Stimulated activated CD8-positive, alpha-beta memory T cell treated with anti-CD3 and anti-CD28 coated beads, Interleukin-15, amount 100 ng/mL, for 1 hour (primary cell): ENCODE data around the gene BMP8A.
"Not testable (repeated sequence)": the region's sequence is repeated elsewhere in the genome, so short reads cannot be mapped to it uniquely, and the experiment has no call there.

Experiments used
- DNase-seq: peaks from one replicate; pipeline ENCODE4 v3.0.0-alpha.2; 2020; ENCODE audit warnings: low read depth

BMP8A gene

GRCh38 chr1:39483276-39483675, 8.2 kb upstream of the BMP8A start:
- DNase-seq: no peak

GRCh38 chr1:39484564-39484963, 6.9 kb upstream of the BMP8A start:
- DNase-seq: no peak

DNA sequence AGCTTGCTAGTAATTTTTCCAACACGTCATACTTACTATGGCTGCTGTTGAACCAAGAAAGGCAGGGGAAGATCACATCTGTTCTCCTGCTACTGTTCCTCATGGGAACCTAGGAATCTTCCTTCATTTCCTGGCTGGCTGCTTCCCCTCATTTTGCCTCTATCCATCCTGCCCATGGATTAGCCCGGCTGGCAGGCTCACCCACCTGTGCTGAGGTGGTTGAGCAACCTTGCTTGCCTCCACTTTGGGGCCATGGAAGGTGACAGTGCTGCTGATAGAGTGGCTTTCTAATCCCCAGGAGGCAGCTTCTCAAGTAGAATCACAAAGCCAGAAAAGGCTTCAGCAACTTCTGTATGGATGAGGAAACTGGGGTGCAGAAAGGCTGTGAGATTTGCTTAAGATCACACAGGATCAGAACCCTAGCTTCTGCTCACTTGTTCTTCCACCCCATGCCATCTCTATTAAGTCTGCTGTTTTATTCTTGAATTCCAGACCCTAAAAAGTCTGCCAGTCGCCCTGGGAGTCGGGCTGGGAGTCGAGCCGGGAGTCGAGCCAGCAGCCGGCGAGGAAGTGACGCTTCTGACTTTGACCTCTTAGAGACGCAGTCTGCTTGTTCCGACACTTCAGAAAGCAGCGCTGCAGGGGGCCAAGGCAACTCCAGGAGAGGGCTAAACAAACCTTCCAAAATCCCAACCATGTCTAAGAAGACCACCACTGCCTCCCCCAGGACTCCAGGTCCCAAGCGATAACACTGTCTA, 6.2 kb upstream of the BMP8A start:
- no peak for DNase-seq

GRCh38 chr1:39488012-39488545, 3.4 kb upstream of the BMP8A start:
- DNase-seq: no peak

GRCh38 chr1:39488793-39489566, 2.5 kb upstream of the BMP8A start:
- DNase-seq: no peak

DNA sequence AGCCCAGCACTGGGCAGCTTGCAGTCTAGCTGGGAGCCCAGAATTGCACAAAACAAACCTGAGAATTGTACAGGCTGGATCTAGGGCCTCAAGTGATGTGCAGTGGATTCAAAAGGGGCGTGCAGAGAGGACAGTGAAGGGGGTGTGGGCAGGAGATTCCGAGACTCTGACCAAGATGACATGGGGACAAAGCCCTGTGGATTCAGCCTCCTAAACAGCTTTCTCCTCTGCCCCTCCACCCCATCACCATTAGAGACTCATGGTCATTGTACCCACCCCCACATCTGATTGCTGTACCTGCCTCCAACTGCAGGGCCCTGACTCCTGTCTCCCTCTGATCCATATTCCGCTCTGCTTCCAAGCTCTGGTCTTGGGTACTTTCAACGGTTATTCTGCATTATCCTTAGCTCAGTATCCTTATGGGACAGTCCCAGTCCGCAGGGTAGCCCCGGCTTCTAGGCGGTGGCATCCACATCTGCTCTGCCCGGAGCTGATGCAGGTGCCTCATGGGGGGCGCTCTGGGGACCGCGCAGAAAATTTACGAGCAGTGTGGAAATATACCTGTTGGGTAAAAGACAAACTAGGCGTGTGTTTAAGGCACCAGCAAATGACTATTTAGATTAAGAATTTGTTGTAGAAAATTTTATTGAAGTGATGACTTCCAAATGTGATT, 1.7 kb upstream of the BMP8A start:
- DNase-seq: no peak

DNA sequence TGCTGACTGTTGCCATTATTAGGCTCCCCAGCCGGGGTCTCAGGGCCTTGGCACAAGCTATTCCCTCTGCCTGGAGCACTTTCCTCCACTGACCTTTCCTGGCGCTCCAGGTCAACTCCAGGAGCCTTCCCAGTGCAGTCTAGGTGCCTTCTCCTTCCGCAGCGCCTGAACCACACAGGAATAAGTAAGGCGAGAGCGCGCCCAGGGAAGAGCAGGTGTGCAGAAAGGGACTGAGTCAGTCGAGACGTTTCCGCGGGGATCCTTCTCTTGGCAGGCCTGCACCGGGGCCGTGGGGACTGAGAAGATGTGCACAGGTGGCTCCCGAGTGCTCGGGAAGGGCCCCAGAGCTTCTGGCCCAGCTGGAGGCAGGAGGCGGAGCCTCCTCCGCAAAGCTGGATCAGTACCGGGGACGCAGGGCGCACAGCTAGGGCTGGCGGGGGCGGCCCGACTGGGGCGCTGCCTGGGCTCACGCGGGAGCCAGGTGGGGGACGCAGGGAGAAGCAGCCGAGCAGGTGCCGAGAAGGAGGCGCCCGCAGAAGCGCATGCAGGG, 765 bp upstream of the BMP8A start:
- DNase-seq: no peak

DNA sequence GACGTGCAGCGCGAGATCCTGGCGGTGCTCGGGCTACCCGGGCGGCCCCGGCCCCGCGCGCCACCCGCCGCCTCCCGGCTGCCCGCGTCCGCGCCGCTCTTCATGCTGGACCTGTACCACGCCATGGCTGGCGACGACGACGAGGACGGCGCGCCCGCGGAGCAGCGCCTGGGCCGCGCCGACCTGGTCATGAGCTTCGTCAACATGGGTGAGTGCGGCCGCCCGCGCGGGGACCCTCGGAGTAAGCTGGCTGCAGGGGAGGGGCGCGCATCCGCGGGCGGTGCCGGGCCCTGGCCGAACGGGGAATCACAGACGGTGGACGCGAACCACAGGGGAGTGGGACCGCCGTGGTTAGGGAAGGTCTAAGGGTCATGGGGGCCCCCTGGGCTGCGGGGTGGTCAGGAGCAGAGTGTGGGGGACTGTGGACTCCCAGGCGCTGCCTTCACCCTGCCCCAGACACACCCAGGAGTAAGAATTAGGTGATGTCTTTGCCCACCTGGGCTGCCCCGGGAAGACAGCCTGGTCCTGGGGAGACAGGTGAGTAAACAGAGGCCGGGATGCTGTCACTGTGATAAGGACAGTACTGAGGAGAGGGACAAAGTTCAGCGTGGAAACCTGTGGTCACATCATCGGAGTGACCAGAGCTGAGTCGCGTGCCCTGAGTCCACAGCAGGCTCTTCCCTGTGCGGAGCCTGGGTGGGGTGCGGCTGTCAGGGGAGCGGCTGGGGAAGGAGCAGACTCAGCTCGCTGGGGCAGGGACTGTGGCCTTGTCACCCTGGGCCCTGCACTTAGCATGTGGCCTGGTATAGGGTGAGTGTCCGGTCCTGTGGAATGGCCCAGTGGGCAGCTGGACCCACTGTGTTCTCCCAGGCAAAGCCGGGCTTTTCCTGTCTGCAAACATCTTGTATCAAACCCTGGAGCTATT, 944 bp downstream of the BMP8A start:
- not testable (repeated sequence) for DNase-seq

DNA sequence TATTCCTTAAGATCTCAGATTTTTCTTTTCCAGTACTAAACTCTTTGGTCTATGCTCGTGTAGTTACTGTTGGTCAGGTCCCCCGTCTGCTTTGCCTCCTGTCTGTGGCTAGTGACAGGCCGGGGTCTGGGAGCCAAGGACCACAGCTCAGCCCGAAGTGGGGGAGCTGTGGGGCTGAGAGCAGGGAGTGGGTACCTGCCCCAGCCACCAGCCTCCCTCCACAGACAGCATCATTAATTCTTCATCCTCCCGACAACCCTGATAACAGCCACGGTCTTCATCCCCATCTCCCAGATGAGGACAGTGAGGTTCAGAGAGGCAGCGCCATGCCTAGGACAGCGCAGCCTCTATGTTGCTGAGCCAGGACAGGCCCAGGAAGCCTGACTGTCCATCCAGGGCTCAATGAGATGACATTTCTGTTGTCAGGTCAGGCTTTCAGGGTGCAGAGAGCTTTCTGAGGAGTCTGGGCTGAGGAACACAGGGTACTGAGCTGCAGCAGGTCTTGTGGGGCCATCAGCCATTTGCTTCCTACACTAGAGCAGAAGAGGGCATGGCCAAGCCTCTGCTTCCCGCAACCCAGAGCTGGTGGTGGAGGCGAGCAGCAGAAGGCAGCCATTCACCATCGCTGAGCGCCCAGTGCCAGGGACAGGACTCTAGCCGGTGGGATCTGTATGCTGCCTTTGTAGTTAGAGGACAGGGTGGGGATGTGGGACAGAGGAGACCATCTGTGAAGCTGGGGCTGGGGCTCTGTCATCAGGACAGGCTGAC, 1.8 kb downstream of the BMP8A start:
- DNase-seq: not testable (repeated sequence)

DNA sequence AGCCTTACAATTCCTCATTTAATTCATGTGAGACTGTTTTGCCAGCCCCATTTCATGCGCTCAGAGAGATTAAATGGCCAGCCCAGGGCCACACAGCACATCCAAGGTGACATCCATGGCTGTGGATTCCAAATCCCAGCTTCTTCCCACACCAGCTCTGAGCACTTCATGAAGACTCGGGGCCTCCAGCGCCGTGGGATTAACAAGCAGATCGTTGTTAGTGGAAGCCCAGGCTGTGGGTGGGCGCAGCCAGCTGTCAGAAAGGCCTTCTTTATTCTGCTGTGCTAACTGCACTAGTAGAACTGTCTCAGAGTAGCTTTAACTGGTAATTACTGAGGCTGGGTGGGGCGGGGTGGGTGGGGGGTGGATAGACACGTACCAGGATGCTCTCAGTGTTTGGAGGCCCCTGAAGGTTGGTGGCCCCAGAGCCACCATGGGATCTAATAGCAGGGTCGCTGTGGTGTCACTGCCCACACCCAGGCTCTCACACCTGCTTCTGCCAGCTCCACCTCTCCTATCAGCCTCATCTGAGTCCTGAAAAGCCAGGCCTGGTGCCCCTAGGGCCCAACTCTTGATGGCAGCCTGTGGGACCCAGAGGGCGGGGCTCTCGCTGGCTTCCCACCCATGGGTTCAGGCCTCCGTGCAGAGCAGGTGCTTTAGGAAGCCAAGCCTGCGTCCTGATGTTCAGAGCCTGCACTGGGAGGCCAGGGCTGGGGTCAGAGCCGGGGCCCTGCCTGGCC, 3.4 kb downstream of the BMP8A start:
- DNase-seq: no peak

- not testable (repeated sequence) for DNase-seq
Observed at GRCh38 chr1:39496520-39496919, 5.1 kb downstream of the BMP8A start.

GRCh38 chr1:39497585-39497984, 6.1 kb downstream of the BMP8A start:
- DNase-seq: no peak

- not testable (repeated sequence) for DNase-seq
Observed at GRCh38 chr1:39498096-39498710, 6.8 kb downstream of the BMP8A start.

DNA sequence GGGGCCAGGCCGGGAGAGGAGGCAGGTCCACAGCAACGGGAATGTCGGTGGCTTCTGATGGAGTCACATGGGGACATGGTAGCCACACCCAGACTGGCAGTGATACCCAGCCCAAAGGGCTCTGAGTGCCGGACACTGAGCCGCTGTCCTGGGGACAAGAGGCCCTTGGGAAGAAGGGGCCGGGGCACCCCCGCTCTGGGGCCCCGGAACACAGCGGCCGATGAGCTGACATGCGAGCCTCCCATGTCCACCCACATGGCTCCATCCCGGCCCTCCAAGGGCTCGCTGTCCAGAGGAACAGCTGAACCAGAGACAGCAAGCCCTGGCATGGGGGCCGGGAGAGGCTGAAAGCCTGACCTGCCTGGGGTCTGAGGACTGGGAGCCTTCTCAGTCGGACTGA, 7.4 kb downstream of the BMP8A start:
- DNase-seq: not testable (repeated sequence)

DNA sequence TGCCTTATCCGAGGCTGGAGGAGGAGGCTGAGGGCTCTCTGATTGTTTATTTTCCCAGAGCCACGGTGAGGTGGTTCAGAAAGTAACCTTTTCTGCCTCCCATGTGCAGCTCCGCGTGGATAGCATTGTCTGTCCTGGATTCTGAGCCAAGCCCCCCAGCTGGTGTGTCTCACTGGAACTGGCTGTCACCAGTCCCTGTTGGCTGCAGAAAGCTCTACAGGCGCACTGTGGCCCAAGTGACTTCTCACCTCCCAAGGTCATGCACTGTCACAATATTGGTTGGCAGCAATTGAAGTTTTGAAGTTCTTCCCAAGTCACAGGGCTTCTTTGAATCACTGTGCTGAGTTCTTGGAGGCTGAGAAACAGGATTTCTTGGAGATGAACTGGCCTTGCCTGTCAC, 8.2 kb downstream of the BMP8A start:
- no peak for DNase-seq

DNA sequence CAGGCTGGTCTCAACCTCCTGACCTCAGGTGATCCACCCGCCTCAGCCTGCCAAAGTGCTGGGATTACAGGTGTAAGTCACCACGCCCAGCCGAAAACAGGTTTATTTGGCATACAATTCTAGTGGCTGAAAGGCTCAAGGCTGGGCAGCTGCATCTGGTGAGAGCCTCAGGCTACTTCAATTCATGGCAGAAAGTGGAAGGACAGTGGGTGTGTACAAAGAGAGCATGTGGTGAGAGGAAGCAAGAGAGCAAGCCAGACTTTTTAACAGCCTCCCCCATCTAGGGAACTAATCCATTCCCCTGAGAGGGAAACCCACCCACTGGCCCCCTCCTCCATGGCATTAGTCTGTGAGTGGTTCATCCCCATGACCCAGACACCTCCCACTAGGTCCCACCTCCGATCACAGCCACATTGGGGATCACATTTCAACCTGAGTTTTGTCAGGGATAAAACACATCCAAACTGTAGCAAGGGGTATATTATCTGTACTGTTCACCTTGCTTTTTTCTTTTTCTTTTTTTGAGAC, 9.5 kb downstream of the BMP8A start:
- no peak for DNase-seq

GRCh38 chr1:39501666-39502065, 10.2 kb downstream of the BMP8A start:
- no peak for DNase-seq

- not testable (repeated sequence) for DNase-seq
Observed at GRCh38 chr1:39504436-39504835, 13.0 kb downstream of the BMP8A start.

DNA sequence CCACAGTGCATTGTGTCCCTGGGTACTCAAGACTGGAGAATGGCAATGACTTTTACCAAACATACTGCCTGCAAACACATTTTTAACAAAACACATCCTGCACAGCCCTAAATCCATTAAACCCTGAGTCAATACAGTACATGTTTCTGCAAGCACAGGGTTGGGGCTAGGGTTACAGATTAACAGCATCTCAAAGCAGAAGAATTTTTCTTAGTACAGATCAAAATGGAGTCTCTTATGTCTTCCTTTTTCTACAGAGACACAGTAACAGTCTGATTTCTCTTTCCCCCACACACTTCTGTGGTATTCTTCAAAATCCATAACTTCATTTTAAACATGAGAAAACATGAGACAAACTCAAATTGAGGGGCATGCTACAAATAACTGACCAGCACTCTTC, 13.9 kb downstream of the BMP8A start:
- no peak for DNase-seq
